Liver (tissue), 9 donors: Measurements from ENCODE around the gene SIRT2. TPM values are rescaled to one million over a fixed set of nuclear protein-coding genes. Genes with fewer than 3 reads are reported as not detected.

Experiments
- DNase-seq: peaks from one replicate; pipeline ENCODE4 v3.0.0-alpha.2; 2017; ENCODE audit warnings: low spot score
- H3K27ac ChIP-seq, 2 donors: one replicate each; pipeline ENCODE4 v1.7.0; 2013; ENCODE audit warnings: inconsistent platforms in 2 of 2, low read length in 2 of 2, control low read depth in 1 of 2, low read depth in 1 of 2, mild to moderate bottlenecking in 1 of 2
- H3K27me3 ChIP-seq, 4 donors: one replicate each; pipeline versions ENCODE4 v1.6.1 to v1.7.0; 2013; ENCODE audit warnings: low read length in 3 of 4, inconsistent platforms in 1 of 4, mild to moderate bottlenecking in 1 of 4, moderate library complexity in 1 of 4; ENCODE audit not compliant: control insufficient read depth in 4 of 4, insufficient read depth in 4 of 4
- H3K36me3 ChIP-seq, 4 donors: one replicate each; pipeline versions ENCODE4 v1.6.1 to v1.7.0; 2013; ENCODE audit warnings: low read length in 3 of 4, mild to moderate bottlenecking in 3 of 4, low read depth in 1 of 4, moderate library complexity in 1 of 4; ENCODE audit not compliant: control insufficient read depth in 4 of 4, insufficient read depth in 3 of 4
- H3K4me1 ChIP-seq, 4 donors: one replicate each; pipeline versions ENCODE4 v1.6.1 to v1.7.0; 2013; ENCODE audit warnings: low read length in 3 of 4, mild to moderate bottlenecking in 3 of 4, moderate library complexity in 1 of 4; ENCODE audit not compliant: control insufficient read depth in 4 of 4, insufficient read depth in 4 of 4
- H3K4me3 ChIP-seq, 3 donors: one replicate each; pipeline versions ENCODE4 v1.6.1 to v1.7.0; 2013; ENCODE audit warnings: low read length in 3 of 3, control low read depth in 1 of 3, low read depth in 1 of 3, mild to moderate bottlenecking in 1 of 3
- H3K9ac ChIP-seq, 2 donors: one replicate each; pipeline ENCODE4 v1.7.0; 2013; ENCODE audit warnings: low read length in 2 of 2, mild to moderate bottlenecking in 2 of 2, moderate library complexity in 2 of 2, control low read depth in 1 of 2, low read depth in 1 of 2
- H3K9me3 ChIP-seq, 4 donors: one replicate each; pipeline versions ENCODE4 v1.6.1 to v1.7.0; 2013; ENCODE audit warnings: low read length in 3 of 4; ENCODE audit not compliant: control insufficient read depth in 4 of 4
- ATF3 ChIP-seq: IDR thresholded peaks from 2 replicates; pipeline ENCODE4 v1.6.1; 2016; ENCODE audit warnings: antibody characterized with exemption
- CTCF ChIP-seq: fragments of 150-350 bp; IDR thresholded peaks from 2 replicates; pipeline ENCODE4 v1.5.1; 2017; ENCODE audit warnings: improper control_type of control experiment, low read depth, low read length; ENCODE audit not compliant: missing input control
- EGR1 ChIP-seq, 2 donors: IDR thresholded peaks; 2 replicates each; pipeline ENCODE4 v1.6.1; 2016 to 2018; ENCODE audit warnings: antibody characterized with exemption in 2 of 2, low read depth in 2 of 2
- FOXA1 ChIP-seq: IDR thresholded peaks from 2 replicates; pipeline ENCODE4 v1.6.1; 2016; ENCODE audit warnings: antibody characterized with exemption
- FOXA2 ChIP-seq: IDR thresholded peaks from 2 replicates; pipeline ENCODE4 v1.6.1; 2016; ENCODE audit warnings: antibody characterized with exemption
- GABPA ChIP-seq, 2 donors: IDR thresholded peaks in 1 of 2; conservative IDR thresholded peaks in 1 of 2; 2 replicates each; pipeline ENCODE4 v1.6.1; 2016; ENCODE audit warnings: antibody characterized with exemption in 2 of 2, mild to moderate bottlenecking in 1 of 2, moderate library complexity in 1 of 2
- HNF4A ChIP-seq, 2 donors: conservative IDR thresholded peaks; 2 replicates each; pipeline ENCODE4 v1.6.1; 2016; ENCODE audit warnings: antibody characterized with exemption in 2 of 2, mild to moderate bottlenecking in 2 of 2
- HNF4G ChIP-seq: IDR thresholded peaks from 2 replicates; pipeline ENCODE4 v1.6.1; 2016; ENCODE audit warnings: antibody characterized with exemption
- JUND ChIP-seq, 2 donors: IDR thresholded peaks; 2 replicates each; pipeline ENCODE4 v1.6.1; 2016; ENCODE audit warnings: antibody characterized with exemption in 2 of 2
- MAX ChIP-seq: IDR thresholded peaks from 2 replicates; pipeline ENCODE4 v1.6.1; 2016; ENCODE audit warnings: antibody characterized with exemption
- NR2F2 ChIP-seq: IDR thresholded peaks from 2 replicates; pipeline ENCODE4 v1.6.1; 2016; ENCODE audit warnings: antibody characterized with exemption
- RAD21 ChIP-seq, 2 donors: IDR thresholded peaks; 2 replicates each; pipeline ENCODE4 v1.6.1; 2016; ENCODE audit warnings: antibody characterized with exemption in 2 of 2, mild to moderate bottlenecking in 2 of 2
- REST ChIP-seq: IDR thresholded peaks from 2 replicates; pipeline ENCODE4 v1.6.1; 2016; ENCODE audit warnings: antibody characterized with exemption, mild to moderate bottlenecking
- RXRA ChIP-seq, 2 donors: IDR thresholded peaks; 2 replicates each; pipeline ENCODE4 v1.6.1; 2017 to 2018; ENCODE audit warnings: antibody characterized with exemption in 2 of 2, mild to moderate bottlenecking in 1 of 2
- SP1 ChIP-seq: IDR thresholded peaks from 2 replicates; pipeline ENCODE4 v1.6.1; 2018; ENCODE audit warnings: antibody characterized with exemption, mild to moderate bottlenecking
- TAF1 ChIP-seq: conservative IDR thresholded peaks from 2 replicates; pipeline ENCODE4 v1.6.1; 2016; ENCODE audit warnings: antibody characterized with exemption, mild to moderate bottlenecking
- YY1 ChIP-seq: IDR thresholded peaks from 2 replicates; pipeline ENCODE4 v1.6.1; 2016; ENCODE audit warnings: antibody characterized with exemption, mild to moderate bottlenecking
- ZBTB33 ChIP-seq: IDR thresholded peaks from 2 replicates; pipeline ENCODE4 v1.6.1; 2016; ENCODE audit warnings: antibody characterized with exemption
- WGBS: extraction: QIAGEN DNeasy Blood & Tissue Kit; methylation state at CpG from one replicate; pipeline ENCODE4 v1.1.7; 2013; 5-methylcytosine and 5-hydroxymethylcytosine counted together
- polyA plus RNA-seq, 2 donors: library from polyadenylated mRNA; stranded (reverse) in 1 of 2; unstranded in 1 of 2; fragments of 200-250 nt in 1 of 2; fragments of >200 nt in 1 of 2; fragmentation: Nextera tagmentation in 1 of 2; extraction: Ambion mirVana in 1 of 2; gene quantifications; one replicate each; pipeline versions ENCODE4 v1.2.1 to v1.2.3, GENCODE V29; 2013 to 2015
- total RNA-seq, 2 donors: library from RNA; depleted of rRNA; stranded (reverse); fragments of >200 nt; gene quantifications; one replicate each; pipeline ENCODE4 v1.2.3, GENCODE V29; 2014
- donor health status: healthy.
- donor health status: healthy.
- donor health status: healthy.
- donor health status: healthy.
- donor health status: healthy.

The SIRT2 gene
- total and polyA plus RNA-seq, 4 donors = 21.8 to 42.2 (median 26.9) TPM

GRCh38 chr19:38911388-38912001, 12.1 kb upstream of the SIRT2 start:
- Histone ChIP-seq H3K4me3 (no peak overlapping the region), H3K27ac (no peak overlapping the region), H3K36me3 (peaks cover 10 to 20% (median 13%) of the 10 kb centered on the region in 4 donors), H3K9me3 (peaks cover 0 to 3% (median 0%) of the 10 kb centered on the region in 4 donors), H3K4me1 (no peaks in the 10 kb centered on the region), H3K9ac (no peak overlapping the region), H3K27me3 (no peaks in the 10 kb centered on the region)
- TF ChIP-seq ZBTB33 = no peak
- no peak for TF ChIP-seq MAX
- TF ChIP-seq EGR1 (IDR thresholded peaks at IDR 0.05; ENCODE audit: low read depth in 2 of 2) = no peak
- TF ChIP-seq CTCF = no peak
- no peak for TF ChIP-seq NR2F2
- no peak for TF ChIP-seq TAF1
- TF ChIP-seq RAD21 (IDR thresholded peaks at IDR 0.05) = no peak
- TF ChIP-seq REST = no peak
- no peak for TF ChIP-seq FOXA2
- no peak for TF ChIP-seq ATF3
- TF ChIP-seq YY1 = no peak
- no peak for TF ChIP-seq HNF4G
- no peak for TF ChIP-seq RXRA (IDR thresholded peaks at IDR 0.05)
- TF ChIP-seq GABPA (IDR thresholded peaks at IDR 0.05 in 1 of 2, conservative IDR thresholded peaks at IDR 0.05 in 1 of 2) = no peak
- no peak for TF ChIP-seq FOXA1
- no peak for TF ChIP-seq JUND (IDR thresholded peaks at IDR 0.05)
- TF ChIP-seq HNF4A (conservative IDR thresholded peaks at IDR 0.05) = no peak
- TF ChIP-seq SP1 = no peak
- no peak for DNase-seq
- WGBS = 60% methylated on average over 16 of the region's 16 CpGs
